ENCODE data around the gene ATP1A1.

The ATP1A1 gene

DNA sequence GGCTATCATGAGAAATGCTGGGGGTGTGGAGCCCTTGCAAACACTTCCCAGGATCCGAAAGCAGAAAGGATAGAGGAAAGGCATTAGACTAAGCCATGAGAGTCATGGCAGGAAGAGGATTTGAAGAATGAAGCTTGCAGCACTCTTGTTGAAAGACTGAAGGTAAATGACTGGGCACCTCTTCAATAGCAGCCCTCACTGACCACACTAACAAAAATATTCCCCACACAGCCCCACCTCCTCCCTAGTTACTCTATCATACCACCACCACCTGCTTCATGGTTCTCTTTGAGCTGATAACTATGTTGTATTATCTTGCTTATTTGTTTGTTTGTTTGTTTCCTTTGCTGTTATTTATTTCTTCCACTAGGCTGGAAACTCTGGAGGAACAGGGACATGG, 13.2 kb upstream of the ATP1A1 start:
- H3K4me1 ChIP-seq (ENCODE audit: control insufficient read depth in 1 of 2, insufficient read depth in 2 of 2, low read length in 2 of 2): peaks cover 0 to 2% of the 10 kb centered on the region in 2 donors
- no peaks in the 10 kb centered on the region for H3K27me3 ChIP-seq (ENCODE audit: low read depth, low read length)
- H3K9me3 ChIP-seq (ENCODE audit: control insufficient read depth in 1 of 2, low read length in 2 of 2): no peaks in the 10 kb centered on the region
- H3K4me3 ChIP-seq (ENCODE audit: low read depth in 1 of 2, low read length in 2 of 2): no peak overlapping the region
- no peak overlapping the region for H3K27ac ChIP-seq (ENCODE audit: low read length)
- no peaks in the 10 kb centered on the region for H3K36me3 ChIP-seq (ENCODE audit: control insufficient read depth in 1 of 2, insufficient read depth in 2 of 2, low read length in 2 of 2)

DNA sequence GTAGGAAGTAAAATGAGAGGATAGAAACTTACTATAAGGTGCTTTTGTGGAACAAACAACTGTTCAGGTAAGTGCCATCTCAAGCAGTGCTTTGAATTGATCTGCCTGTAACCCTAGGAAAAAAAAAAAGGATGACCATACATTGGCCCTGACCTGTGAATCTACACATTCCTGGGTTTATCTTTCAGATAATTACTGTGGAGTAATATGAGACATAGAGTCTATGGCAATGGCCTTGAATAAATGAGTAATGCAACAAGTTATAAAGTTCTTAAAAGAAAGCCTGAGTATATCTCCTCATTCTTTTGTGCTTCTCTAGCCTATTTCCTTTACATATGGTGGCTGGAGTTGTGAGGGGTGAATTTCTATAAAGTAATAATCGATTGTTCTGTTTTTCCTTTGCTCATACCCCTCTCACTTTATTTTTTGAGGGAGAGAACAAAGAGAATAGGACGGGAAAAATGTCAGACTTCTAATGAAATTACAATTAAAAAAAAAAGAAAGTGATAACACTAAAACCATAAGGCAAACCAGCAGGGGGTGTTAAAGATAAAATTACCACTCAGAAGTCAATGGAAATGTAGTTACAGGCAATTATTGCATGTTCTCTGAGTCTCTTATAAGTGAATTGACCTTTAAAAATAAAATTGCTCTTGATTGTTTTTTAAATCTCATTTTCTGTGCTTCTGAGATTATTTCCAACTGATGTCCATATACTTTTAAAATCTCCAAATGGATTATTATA, 12.4 kb upstream of the ATP1A1 start:
- Histone ChIP-seq H3K27me3 (ENCODE audit: low read depth, low read length) (no peaks in the 10 kb centered on the region), H3K27ac (ENCODE audit: low read length) (no peak overlapping the region), H3K4me1 (ENCODE audit: control insufficient read depth in 1 of 2, insufficient read depth in 2 of 2, low read length in 2 of 2) (peaks cover 0 to 9% of the 10 kb centered on the region in 2 donors), H3K4me3 (ENCODE audit: low read depth in 1 of 2, low read length in 2 of 2) (no peak overlapping the region), H3K36me3 (ENCODE audit: control insufficient read depth in 1 of 2, insufficient read depth in 2 of 2, low read length in 2 of 2) (no peaks in the 10 kb centered on the region), H3K9me3 (ENCODE audit: control insufficient read depth in 1 of 2, low read length in 2 of 2) (no peaks in the 10 kb centered on the region)

GRCh38 chr1:116361648-116362047, 11.4 kb upstream of the ATP1A1 start:
- Histone ChIP-seq H3K27me3 (ENCODE audit: low read depth, low read length) (no peaks in the 10 kb centered on the region), H3K27ac (ENCODE audit: low read length) (no peak overlapping the region), H3K36me3 (ENCODE audit: control insufficient read depth in 1 of 2, insufficient read depth in 2 of 2, low read length in 2 of 2) (no peaks in the 10 kb centered on the region), H3K4me1 (ENCODE audit: control insufficient read depth in 1 of 2, insufficient read depth in 2 of 2, low read length in 2 of 2) (peaks cover 0 to 14% of the 10 kb centered on the region in 2 donors), H3K4me3 (ENCODE audit: low read depth in 1 of 2, low read length in 2 of 2) (no peak overlapping the region), H3K9me3 (ENCODE audit: control insufficient read depth in 1 of 2, low read length in 2 of 2) (no peaks in the 10 kb centered on the region)

GRCh38 chr1:116362050-116362449, 11.0 kb upstream of the ATP1A1 start:
- Histone ChIP-seq H3K36me3 (ENCODE audit: control insufficient read depth in 1 of 2, insufficient read depth in 2 of 2, low read length in 2 of 2) (no peaks in the 10 kb centered on the region), H3K27ac (ENCODE audit: low read length) (no peak overlapping the region), H3K9me3 (ENCODE audit: control insufficient read depth in 1 of 2, low read length in 2 of 2) (no peaks in the 10 kb centered on the region), H3K4me3 (ENCODE audit: low read depth in 1 of 2, low read length in 2 of 2) (no peak overlapping the region), H3K27me3 (ENCODE audit: low read depth, low read length) (no peaks in the 10 kb centered on the region), H3K4me1 (ENCODE audit: control insufficient read depth in 1 of 2, insufficient read depth in 2 of 2, low read length in 2 of 2) (peaks cover 0 to 14% of the 10 kb centered on the region in 2 donors)

- Histone ChIP-seq H3K36me3 (ENCODE audit: control insufficient read depth in 1 of 2, insufficient read depth in 2 of 2, low read length in 2 of 2) (no peaks in the 10 kb centered on the region), H3K27me3 (ENCODE audit: low read depth, low read length) (no peaks in the 10 kb centered on the region), H3K9me3 (ENCODE audit: control insufficient read depth in 1 of 2, low read length in 2 of 2) (no peaks in the 10 kb centered on the region), H3K4me3 (ENCODE audit: low read depth in 1 of 2, low read length in 2 of 2) (no peak overlapping the region), H3K27ac (ENCODE audit: low read length) (no peak overlapping the region), H3K4me1 (ENCODE audit: control insufficient read depth in 1 of 2, insufficient read depth in 2 of 2, low read length in 2 of 2) (peaks cover 0 to 14% of the 10 kb centered on the region in 2 donors)
Measured at GRCh38 chr1:116365353-116365780, 7.7 kb upstream of the ATP1A1 start.

- peaks cover 0 to 14% of the 10 kb centered on the region in 2 donors for H3K4me1 ChIP-seq (ENCODE audit: control insufficient read depth in 1 of 2, insufficient read depth in 2 of 2, low read length in 2 of 2)
- H3K36me3 ChIP-seq (ENCODE audit: control insufficient read depth in 1 of 2, insufficient read depth in 2 of 2, low read length in 2 of 2): no peaks in the 10 kb centered on the region
- no peaks in the 10 kb centered on the region for H3K9me3 ChIP-seq (ENCODE audit: control insufficient read depth in 1 of 2, low read length in 2 of 2)
- no peak overlapping the region for H3K4me3 ChIP-seq (ENCODE audit: low read depth in 1 of 2, low read length in 2 of 2)
- no peaks in the 10 kb centered on the region for H3K27me3 ChIP-seq (ENCODE audit: low read depth, low read length)
- H3K27ac ChIP-seq (ENCODE audit: low read length): no peak overlapping the region
Measured at GRCh38 chr1:116365857-116366256, 7.2 kb upstream of the ATP1A1 start.

DNA sequence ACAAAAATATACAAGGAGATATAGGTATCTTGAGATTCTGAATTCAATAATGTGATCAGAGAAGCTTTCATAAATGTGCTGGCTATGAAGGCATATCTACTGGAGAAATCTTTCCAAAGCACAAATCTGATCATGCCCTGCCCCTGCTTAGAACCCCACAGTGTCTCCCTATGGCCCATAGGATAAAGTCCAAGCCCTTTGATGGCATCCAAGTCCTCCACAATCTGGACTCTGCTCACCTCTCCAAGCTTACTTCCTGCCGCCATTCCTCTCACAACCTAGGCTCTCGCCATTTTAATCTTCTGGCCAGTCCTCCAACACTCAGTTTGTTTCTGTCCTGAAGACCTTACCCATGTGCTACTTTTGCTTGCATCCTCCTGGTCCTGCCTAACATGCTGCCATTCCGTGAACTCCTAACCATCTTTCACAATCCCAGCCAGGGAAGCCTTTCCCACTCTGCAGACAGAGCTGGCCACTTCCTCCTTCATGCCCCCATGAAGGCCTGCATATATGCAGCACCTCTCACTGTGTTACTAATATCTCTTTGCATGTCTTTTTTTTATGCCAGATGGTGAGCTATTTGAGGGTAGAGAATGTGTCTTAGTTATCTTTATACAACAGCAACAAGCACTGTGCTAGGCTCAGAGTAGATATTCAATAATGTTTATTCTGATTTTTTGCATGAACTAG, 5.6 kb upstream of the ATP1A1 start:
- Histone ChIP-seq H3K9me3 (ENCODE audit: control insufficient read depth in 1 of 2, low read length in 2 of 2) (no peaks in the 10 kb centered on the region), H3K36me3 (ENCODE audit: control insufficient read depth in 1 of 2, insufficient read depth in 2 of 2, low read length in 2 of 2) (no peaks in the 10 kb centered on the region), H3K4me1 (ENCODE audit: control insufficient read depth in 1 of 2, insufficient read depth in 2 of 2, low read length in 2 of 2) (peaks cover 0 to 14% of the 10 kb centered on the region in 2 donors), H3K4me3 (ENCODE audit: low read depth in 1 of 2, low read length in 2 of 2) (no peak overlapping the region), H3K27me3 (ENCODE audit: low read depth, low read length) (no peaks in the 10 kb centered on the region), H3K27ac (ENCODE audit: low read length) (no peak overlapping the region)

DNA sequence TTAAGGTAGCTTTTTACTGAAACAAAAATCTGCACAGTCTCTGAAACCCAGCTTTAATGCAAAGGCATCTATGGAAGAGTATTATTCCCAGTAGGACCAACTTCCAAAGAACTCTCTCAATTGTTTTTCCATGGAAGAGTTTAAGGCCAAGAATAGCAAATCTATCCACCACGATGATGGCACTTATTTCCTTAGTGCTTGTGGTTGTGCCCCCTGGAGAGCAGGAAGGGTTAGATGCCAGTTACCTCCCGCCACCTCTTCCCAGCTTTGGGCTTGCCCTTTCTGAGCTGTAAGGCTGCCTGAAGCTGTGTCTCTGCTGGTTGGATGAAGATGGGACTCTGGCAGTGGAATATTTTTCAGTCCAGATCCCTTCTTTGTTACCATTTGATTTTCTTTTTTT, 4.8 kb upstream of the ATP1A1 start:
- no peaks in the 10 kb centered on the region for H3K27me3 ChIP-seq (ENCODE audit: low read depth, low read length)
- peaks cover 0 to 14% of the 10 kb centered on the region in 2 donors for H3K4me1 ChIP-seq (ENCODE audit: control insufficient read depth in 1 of 2, insufficient read depth in 2 of 2, low read length in 2 of 2)
- H3K4me3 ChIP-seq (ENCODE audit: low read depth in 1 of 2, low read length in 2 of 2): no peak overlapping the region
- H3K36me3 ChIP-seq (ENCODE audit: control insufficient read depth in 1 of 2, insufficient read depth in 2 of 2, low read length in 2 of 2): no peaks in the 10 kb centered on the region
- H3K9me3 ChIP-seq (ENCODE audit: control insufficient read depth in 1 of 2, low read length in 2 of 2): no peaks in the 10 kb centered on the region
- H3K27ac ChIP-seq (ENCODE audit: low read length): no peak overlapping the region

DNA sequence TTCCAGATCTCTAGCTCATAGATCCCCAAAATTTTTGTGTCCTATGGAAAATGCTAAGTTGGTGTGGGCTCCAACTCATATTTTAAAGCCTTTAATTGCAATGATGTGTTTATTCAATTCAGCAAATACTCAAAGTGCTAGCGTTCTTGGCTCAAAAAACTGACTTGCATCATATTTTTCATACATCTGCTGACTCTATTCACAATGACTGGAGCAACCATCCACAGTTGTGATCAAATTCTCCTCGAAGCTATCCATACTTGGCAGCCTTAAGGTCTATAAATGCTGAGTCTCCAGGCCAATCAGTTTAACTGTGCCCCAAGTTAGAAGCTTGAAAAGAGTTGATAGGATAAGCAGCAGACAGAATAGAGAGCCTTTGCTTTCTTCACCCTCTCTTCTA, 2.9 kb upstream of the ATP1A1 start:
- no peaks in the 10 kb centered on the region for H3K27me3 ChIP-seq (ENCODE audit: low read depth, low read length)
- no peaks in the 10 kb centered on the region for H3K36me3 ChIP-seq (ENCODE audit: control insufficient read depth in 1 of 2, insufficient read depth in 2 of 2, low read length in 2 of 2)
- H3K4me3 ChIP-seq (ENCODE audit: low read depth in 1 of 2, low read length in 2 of 2): no peak overlapping the region
- H3K27ac ChIP-seq (ENCODE audit: low read length): no peak overlapping the region
- no peaks in the 10 kb centered on the region for H3K9me3 ChIP-seq (ENCODE audit: control insufficient read depth in 1 of 2, low read length in 2 of 2)
- H3K4me1 ChIP-seq (ENCODE audit: control insufficient read depth in 1 of 2, insufficient read depth in 2 of 2, low read length in 2 of 2): peaks cover 0 to 9% of the 10 kb centered on the region in 2 donors

DNA sequence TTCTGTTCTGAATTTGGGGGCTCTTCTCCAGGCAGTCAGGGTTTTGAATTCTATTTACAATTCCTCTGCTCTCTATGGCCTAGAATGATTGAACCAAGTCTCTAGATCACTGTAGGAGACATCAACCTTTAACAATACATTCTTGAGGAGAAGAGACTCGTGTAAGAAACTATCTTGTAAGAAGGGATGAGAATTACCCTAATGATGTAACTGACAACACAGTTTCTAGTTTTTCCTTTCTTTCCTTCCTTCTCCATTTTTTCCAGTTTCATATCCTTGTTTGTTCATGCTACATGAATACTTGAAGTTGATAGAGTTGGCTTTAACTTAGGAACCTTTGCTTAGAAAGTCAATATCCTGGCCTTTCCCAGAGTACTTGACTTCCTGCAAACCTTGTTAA, 1.3 kb upstream of the ATP1A1 start:
- Histone ChIP-seq H3K4me3 (ENCODE audit: low read depth in 1 of 2, low read length in 2 of 2) (no peak overlapping the region), H3K27me3 (ENCODE audit: low read depth, low read length) (no peaks in the 10 kb centered on the region), H3K27ac (ENCODE audit: low read length) (no peak overlapping the region), H3K9me3 (ENCODE audit: control insufficient read depth in 1 of 2, low read length in 2 of 2) (no peaks in the 10 kb centered on the region), H3K4me1 (ENCODE audit: control insufficient read depth in 1 of 2, insufficient read depth in 2 of 2, low read length in 2 of 2) (peaks cover 2 to 5% of the 10 kb centered on the region in 2 donors), H3K36me3 (ENCODE audit: control insufficient read depth in 1 of 2, insufficient read depth in 2 of 2, low read length in 2 of 2) (peaks cover 0 to 7% of the 10 kb centered on the region in 2 donors)

- H3K36me3 ChIP-seq (ENCODE audit: control insufficient read depth in 1 of 2, insufficient read depth in 2 of 2, low read length in 2 of 2): peaks cover 0 to 7% of the 10 kb centered on the region in 2 donors
- no peak overlapping the region for H3K27ac ChIP-seq (ENCODE audit: low read length)
- peaks cover 7 to 9% of the 10 kb centered on the region in 2 donors for H3K4me1 ChIP-seq (ENCODE audit: control insufficient read depth in 1 of 2, insufficient read depth in 2 of 2, low read length in 2 of 2)
- H3K4me3 ChIP-seq (ENCODE audit: low read depth in 1 of 2, low read length in 2 of 2): peak overlapping the region; percentile 49 to 89
- no peaks in the 10 kb centered on the region for H3K9me3 ChIP-seq (ENCODE audit: control insufficient read depth in 1 of 2, low read length in 2 of 2)
- no peaks in the 10 kb centered on the region for H3K27me3 ChIP-seq (ENCODE audit: low read depth, low read length)
Measured at GRCh38 chr1:116372191-116372590, 853 bp upstream of the ATP1A1 start.

All from muscle layer of duodenum (tissue), 2 donors.